Stimulated activated CD4-positive, alpha-beta T cell treated with anti-CD3 and anti-CD28 coated beads, Interleukin-15, amount 100 ng/mL, for 24 hours (primary cell): ENCODE measurements around the gene GALNTL6.
"Not testable (repeated sequence)": the region's sequence is repeated elsewhere in the genome, so short reads cannot be mapped to it uniquely, and the experiment has no call there.

ENCODE experiments used
- DNase-seq: peaks from one replicate; pipeline ENCODE4 v3.0.0-alpha.2; 2020

Gene GALNTL6

GRCh38 chr4:172895699-172896098 lies 1082.5 kb downstream of the GALNTL6 start:
- no peak for DNase-seq

GRCh38 chr4:172897046-172897445 lies 1083.8 kb downstream of the GALNTL6 start:
- no peak for DNase-seq

GRCh38 chr4:172898715-172899114 lies 1085.5 kb downstream of the GALNTL6 start:
- no peak for DNase-seq

GRCh38 chr4:172899861-172900260 lies 1086.7 kb downstream of the GALNTL6 start:
- DNase-seq = no peak

GRCh38 chr4:172900900-172901299 lies 1087.7 kb downstream of the GALNTL6 start:
- DNase-seq = no peak

GRCh38 chr4:172912468-172912867 lies 1099.3 kb downstream of the GALNTL6 start:
- not testable (repeated sequence) for DNase-seq

- DNase-seq = not testable (repeated sequence)
These were observed 1104.2 kb downstream of the GALNTL6 start for GRCh38 chr4:172917403-172917802.

- no peak for DNase-seq
These were observed 1106.1 kb downstream of the GALNTL6 start for GRCh38 chr4:172919269-172919668.

- DNase-seq = no peak
These were observed 1114.1 kb downstream of the GALNTL6 start for GRCh38 chr4:172927096-172927814.

- DNase-seq = no peak
These were observed 1115.1 kb downstream of the GALNTL6 start for GRCh38 chr4:172928347-172928746.

GRCh38 chr4:172938072-172938829 lies 1125.0 kb downstream of the GALNTL6 start:
- no peak for DNase-seq

DNA sequence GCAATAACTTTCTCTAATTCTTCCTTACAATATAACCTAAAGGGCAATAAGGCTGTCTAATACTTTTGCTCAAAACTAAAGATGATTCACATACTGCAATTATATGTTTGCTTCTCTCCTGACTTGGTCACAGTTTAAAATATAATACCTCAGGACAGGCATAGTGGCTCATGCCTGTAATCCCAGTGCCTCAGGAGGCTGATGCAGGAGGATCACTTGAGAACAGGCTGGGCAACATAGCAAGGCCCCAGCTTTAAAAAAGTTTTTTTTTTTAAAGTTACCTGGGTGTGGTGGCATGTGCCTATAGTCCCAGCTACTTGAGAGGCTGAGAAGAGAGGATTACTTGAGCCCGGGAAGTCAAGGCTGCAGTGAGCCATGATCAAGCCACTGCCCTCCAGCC lies 1125.7 kb downstream of the GALNTL6 start:
- no peak for DNase-seq

DNA sequence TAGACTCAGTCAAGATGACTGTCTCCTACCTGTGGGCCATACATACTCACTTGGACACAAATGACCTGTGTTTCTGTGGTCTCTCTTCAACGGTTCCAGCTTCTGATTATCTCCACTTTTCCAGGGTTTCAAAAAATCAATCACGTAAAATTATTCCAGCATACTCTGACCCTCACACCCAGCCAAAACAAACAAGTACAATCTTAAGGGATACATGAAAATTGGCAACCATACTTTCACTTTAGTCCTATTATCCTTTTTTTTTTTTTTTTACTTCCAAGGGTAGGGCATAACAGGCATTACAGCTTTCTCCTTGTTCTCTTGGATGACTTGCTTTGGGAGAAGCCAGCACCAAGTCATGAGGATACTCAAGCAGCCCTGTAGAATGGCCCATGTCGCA lies 1129.6 kb downstream of the GALNTL6 start:
- DNase-seq = no peak

DNA sequence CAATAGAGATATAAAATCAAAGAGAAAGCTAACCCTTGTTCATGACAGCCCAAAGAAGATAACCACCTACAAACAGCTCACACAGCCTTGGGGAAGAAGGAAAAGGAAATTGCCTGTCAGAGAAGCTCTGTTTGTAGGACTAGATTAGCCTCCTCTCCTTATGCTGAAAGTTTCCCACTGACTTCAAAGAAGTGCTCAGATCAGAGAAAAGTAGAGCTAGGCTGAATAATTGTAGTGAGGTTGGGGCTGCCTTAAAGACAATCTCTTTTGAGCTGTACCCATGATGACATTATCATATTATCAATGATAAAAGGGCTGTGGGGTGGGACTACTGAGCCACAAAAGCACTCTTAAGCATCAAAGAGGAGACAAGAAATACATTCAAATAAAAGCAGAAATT lies 1132.4 kb downstream of the GALNTL6 start:
- DNase-seq = no peak

DNA sequence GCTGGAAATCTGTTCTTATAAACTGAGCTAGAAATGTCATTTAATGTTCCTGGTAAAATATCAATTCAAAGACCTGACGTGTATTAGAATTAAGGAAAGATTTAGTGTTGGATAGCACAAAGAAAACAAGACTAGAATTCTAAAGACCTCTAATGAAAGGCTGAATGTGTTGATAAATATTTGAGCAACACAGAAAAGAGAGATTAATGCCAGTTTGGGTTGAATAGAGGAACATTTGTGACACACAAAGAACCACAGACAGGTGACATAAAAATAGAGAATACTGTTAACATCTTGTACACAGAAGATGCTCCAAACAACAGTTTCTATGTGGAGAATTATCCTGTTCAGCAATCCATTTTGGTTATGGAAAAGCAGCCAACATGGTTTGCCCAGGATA lies 1133.3 kb downstream of the GALNTL6 start:
- DNase-seq = no peak

DNA sequence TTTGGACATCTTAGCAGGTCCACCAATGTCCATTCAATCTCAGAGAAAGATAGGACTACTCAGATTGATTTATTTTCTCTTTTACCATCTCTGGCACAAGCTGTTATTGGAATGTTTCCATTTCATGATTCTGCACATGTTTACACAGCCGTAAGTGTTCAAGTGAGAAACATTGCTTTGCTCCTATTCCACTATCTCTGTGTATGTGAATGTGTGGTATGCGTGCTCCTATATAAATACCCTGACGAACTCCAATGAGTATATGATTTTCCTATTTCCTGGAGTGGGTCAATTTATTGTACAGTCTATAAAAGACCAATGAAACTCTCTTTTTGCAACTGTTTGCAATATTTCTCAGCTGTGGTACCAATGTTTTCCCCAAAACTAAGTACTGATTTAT lies 1134.4 kb downstream of the GALNTL6 start:
- DNase-seq = no peak

DNA sequence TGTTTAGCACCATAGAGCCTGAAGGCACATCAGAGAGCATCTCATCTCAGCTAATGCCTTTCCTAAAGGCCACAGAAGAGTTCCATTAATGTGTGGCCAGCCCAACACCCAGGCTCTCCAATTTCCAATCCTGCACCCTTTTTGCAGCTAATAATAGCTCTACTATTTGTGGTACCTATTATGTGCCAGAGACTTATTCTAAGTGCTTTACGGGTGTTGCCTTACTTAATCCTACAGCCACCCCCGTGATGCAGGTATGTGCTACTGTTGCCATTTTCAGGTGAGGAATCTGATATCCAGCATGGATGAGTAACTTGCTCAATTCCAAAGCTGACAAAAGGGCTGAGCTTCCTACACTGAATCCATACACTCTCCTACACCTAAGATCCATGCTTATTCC lies 1137.8 kb downstream of the GALNTL6 start:
- no peak for DNase-seq

- no peak for DNase-seq
These were observed 1138.7 kb downstream of the GALNTL6 start for GRCh38 chr4:172951679-172952451.

DNA sequence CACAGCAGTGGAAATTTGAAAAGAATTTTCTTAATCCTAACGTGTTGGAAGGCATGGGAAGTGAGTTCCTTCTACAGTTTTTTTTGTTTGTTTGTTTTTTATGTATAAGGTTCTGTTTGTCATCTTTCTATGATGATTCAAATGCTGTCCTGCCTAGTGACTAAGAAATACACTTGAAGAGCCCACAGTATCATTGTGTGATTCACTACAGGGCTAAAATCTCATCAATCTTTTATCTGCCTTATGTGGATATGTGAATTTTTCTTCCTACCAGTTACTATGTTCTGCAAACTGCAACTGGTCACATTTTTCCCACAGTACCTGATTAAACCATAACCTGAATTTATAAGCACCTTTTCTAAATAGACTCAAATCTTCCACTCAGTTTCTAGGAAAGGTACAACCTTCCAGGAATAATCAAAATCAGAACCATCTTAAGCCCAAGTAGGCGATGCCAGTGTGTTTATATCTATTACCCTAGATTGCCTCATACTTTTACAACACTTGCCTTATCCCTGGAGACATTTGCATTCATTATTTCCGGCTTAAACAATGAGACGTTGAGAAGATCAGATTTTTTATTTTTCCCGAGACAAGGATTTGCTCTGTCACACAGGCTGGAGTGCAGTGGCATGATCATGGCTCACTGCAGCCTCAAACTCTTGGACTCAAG lies 1140.8 kb downstream of the GALNTL6 start:
- DNase-seq = no peak

GRCh38 chr4:172956340-172956739 lies 1143.1 kb downstream of the GALNTL6 start:
- not testable (repeated sequence) for DNase-seq

DNA sequence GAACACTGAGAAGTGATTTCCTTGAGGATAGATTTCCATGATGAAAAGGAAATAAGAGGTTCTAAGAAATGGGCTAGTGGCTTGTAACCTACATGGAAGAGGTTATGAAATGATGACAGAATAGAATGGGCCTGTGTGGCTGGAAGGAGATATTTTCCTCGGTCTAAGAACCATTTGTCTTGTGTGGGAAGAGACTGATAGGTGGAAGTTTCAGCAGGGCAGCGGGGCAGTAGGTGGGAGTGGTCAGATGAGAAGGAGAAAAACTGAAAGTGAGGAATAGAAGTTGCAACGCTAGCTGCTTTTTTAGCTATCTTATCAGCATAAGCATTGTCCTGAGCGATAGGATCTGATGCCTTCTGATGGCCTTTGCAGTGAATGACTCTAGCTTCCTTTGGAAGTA lies 1144.0 kb downstream of the GALNTL6 start:
- DNase-seq = no peak

DNA sequence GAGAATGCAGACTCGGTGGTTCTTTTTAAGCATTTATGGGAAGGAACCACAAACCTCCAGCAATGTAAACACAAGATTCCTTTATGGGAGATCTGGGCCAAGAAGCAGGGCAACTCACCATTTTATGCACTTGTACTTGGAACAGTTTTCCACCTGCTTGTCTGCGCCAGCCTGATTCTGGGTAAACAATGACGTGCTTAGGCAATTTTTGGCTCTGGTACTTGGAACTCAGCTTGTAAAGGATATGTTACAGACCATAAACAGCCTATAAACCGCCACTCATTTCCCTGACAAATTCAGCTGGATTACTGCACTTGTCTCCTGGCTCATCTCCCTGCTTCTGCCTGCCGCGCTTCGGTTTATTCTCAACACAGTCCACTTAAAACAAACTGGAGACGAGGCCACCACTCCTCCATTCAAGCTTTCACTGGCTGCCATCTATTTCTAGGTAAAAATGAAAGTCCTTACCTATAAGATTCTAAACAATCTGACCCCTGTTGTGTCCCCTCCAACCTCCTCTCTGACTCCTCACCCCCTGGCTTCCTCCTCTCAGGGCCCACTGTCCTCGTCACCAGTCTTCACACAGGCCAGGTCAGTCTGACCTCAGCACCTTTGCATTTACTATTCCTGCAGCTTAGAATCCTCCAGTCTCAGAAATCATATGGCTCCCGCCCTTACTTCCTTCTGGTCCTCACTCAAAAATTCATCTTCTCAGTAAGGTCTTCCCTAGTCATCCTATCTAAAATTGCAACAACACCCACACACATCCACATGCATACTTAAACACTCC lies 1149.6 kb downstream of the GALNTL6 start:
- no peak for DNase-seq
